A673 (cell line): Measurements from ENCODE around the gene RBMS1. TPM values are rescaled to one million over a fixed set of nuclear protein-coding genes. Genes with fewer than 3 reads are reported as not detected.

ENCODE experiments used
- BruUV-seq: library from RNA; stranded (reverse); fragments of 400-500 nt; replicated peaks from 2 replicates; lab custom pipeline; 2021; lab: Mats Ljungman, UMichigan
- CTCF ChIA-PET: fragments of 300-600 bp; sonication (Branson Sonifier 250); formaldehyde crosslinking; loops from one replicate; lab custom pipeline; 2022; ENCODE audit warnings: antibody characterized with exemption; lab: Charles Lee
- POLR2A ChIA-PET: fragments of 300-600 bp; sonication (Branson Sonifier 250); formaldehyde crosslinking; loops from one replicate; lab custom pipeline; 2022; ENCODE audit warnings: antibody characterized with exemption; ENCODE audit not compliant: low non-redundant PET; lab: Charles Lee
- DNase-seq: peaks from one replicate; pipeline ENCODE4 v3.0.0-alpha.2; 2015; ENCODE audit warnings: low spot score
- H3K27ac ChIP-seq: fragments of 200-600 bp; sonication (generic); 2 replicates; pipeline ENCODE4 v1.5.1; 2016; ENCODE audit warnings: mixed run types, low read depth, mild to moderate bottlenecking, mixed read lengths, antibody characterized with exemption, low read length; ENCODE audit not compliant: poor library complexity, severe bottlenecking
- H3K27me3 ChIP-seq: fragments of 200-600 bp; sonication (generic); replicated peaks from 2 replicates; pipeline ENCODE4 v1.6.1; 2017; ENCODE audit warnings: mixed run types, low read depth, mild to moderate bottlenecking, mixed read lengths, antibody characterized with exemption, low read length; ENCODE audit not compliant: insufficient read depth, poor library complexity
- H3K36me3 ChIP-seq: fragments of 200-600 bp; sonication (generic); 2 replicates; pipeline ENCODE4 v1.6.1; 2016; ENCODE audit warnings: mixed run types, mild to moderate bottlenecking, mixed read lengths, antibody characterized with exemption, low read length; ENCODE audit not compliant: insufficient read depth, poor library complexity, severe bottlenecking
- H3K4me1 ChIP-seq: fragments of 200-600 bp; sonication (generic); 2 replicates; pipeline ENCODE4 v1.6.1; 2017; ENCODE audit warnings: mixed run types, mild to moderate bottlenecking, mixed read lengths, antibody characterized with exemption, low read length; ENCODE audit not compliant: insufficient read depth, poor library complexity, severe bottlenecking
- H3K4me3 ChIP-seq: fragments of 200-600 bp; sonication (generic); 2 replicates; pipeline ENCODE4 v1.5.1; 2016; ENCODE audit warnings: low read depth, mixed run types, mild to moderate bottlenecking, mixed read lengths, low read length; ENCODE audit not compliant: poor library complexity, severe bottlenecking
- H3K9me3 ChIP-seq: fragments of 200-600 bp; sonication (generic); 2 replicates; pipeline ENCODE4 v1.6.1; 2016; ENCODE audit warnings: mixed run types, low read depth, mild to moderate bottlenecking, mixed read lengths, antibody characterized with exemption, low read length; ENCODE audit not compliant: poor library complexity, severe bottlenecking
- CTCF ChIP-seq: fragments of 300-800, 200-600 bp; sonication (generic); conservative IDR thresholded peaks from 2 replicates; pipeline ENCODE4 v1.5.1; 2017; ENCODE audit warnings: low read depth, mild to moderate bottlenecking, antibody characterized with exemption, low read length, moderate library complexity, mixed read lengths
- EZH2 ChIP-seq: fragments of 200-600 bp; sonication (generic); IDR thresholded peaks from 2 replicates; pipeline ENCODE4 v1.6.1; 2017; ENCODE audit warnings: borderline replicate concordance, low read depth, mild to moderate bottlenecking, mixed read lengths, antibody characterized with exemption, low read length; ENCODE audit not compliant: poor library complexity, severe bottlenecking
- intact Hi-C: fragments of 100-400 bp; cut with micrococcal nuclease; formaldehyde crosslinking; loops from one replicate; pipeline ENCODE4 v1.10.0; 2022; ENCODE audit not compliant: unreplicated experiment
- total RNA-seq: library from RNA; stranded (reverse); gene quantifications from 2 replicates; pipeline ENCODE4 v1.2.3, GENCODE V29; 2021

The RBMS1 gene
- total RNA-seq, 1 experiment from 2014 or later: 84.9 TPM

- no peak for DNase-seq
- H3K27me3 ChIP-seq: no peaks in the 10 kb centered on the region
- TF ChIP-seq EZH2: no peak
- TF ChIP-seq CTCF: no peak
- H3K4me3 ChIP-seq: no peak overlapping the region
- no peaks in the 10 kb centered on the region for H3K9me3 ChIP-seq
- H3K27ac ChIP-seq: no peak overlapping the region
- H3K36me3 ChIP-seq: no peaks in the 10 kb centered on the region
- CTCF ChIA-PET: no interaction called here
- H3K4me1 ChIP-seq: peaks cover 52% of the 10 kb centered on the region
- intact Hi-C loops: no loop called here
- BruUV-seq: no TSS peak
- POLR2A ChIA-PET: no interaction called here
Observed at GRCh38 chr2:160362541-160362940, 131.1 kb downstream of the RBMS1 start.

GRCh38 chr2:160362018-160362417 is 131.6 kb downstream of the RBMS1 start:
- POLR2A ChIA-PET: no interaction called here
- Histone ChIP-seq H3K36me3 (no peaks in the 10 kb centered on the region), H3K4me3 (no peak overlapping the region), H3K9me3 (no peaks in the 10 kb centered on the region), H3K27me3 (no peaks in the 10 kb centered on the region), H3K27ac (no peak overlapping the region), H3K4me1 (peaks cover 47% of the 10 kb centered on the region)
- no peak for DNase-seq
- CTCF ChIA-PET: no interaction called here
- intact Hi-C loops: no loop called here
- TF ChIP-seq EZH2 (no peak), CTCF (no peak)
- BruUV-seq: no TSS peak

GRCh38 chr2:160360089-160360757 is 133.4 kb downstream of the RBMS1 start:
- TF ChIP-seq EZH2: no peak
- no peak for TF ChIP-seq CTCF
- ChIA-PET POLR2A (no interaction called here), CTCF (no interaction called here)
- peaks cover 3% of the 10 kb centered on the region for H3K9me3 ChIP-seq
- H3K36me3 ChIP-seq: no peaks in the 10 kb centered on the region
- DNase-seq: no peak
- H3K27ac ChIP-seq: no peak overlapping the region
- BruUV-seq: no TSS peak
- intact Hi-C loops: no loop called here
- peaks cover 29% of the 10 kb centered on the region for H3K4me1 ChIP-seq
- no peak overlapping the region for H3K4me3 ChIP-seq
- no peaks in the 10 kb centered on the region for H3K27me3 ChIP-seq
